ENCODE data around the gene ABCC10. TPM values are rescaled to one million over a fixed set of nuclear protein-coding genes. Genes with fewer than 3 reads are reported as not detected.

Gene ABCC10
- total RNA-seq, 1 experiment from 2014 or later = 25.5 TPM

DNA sequence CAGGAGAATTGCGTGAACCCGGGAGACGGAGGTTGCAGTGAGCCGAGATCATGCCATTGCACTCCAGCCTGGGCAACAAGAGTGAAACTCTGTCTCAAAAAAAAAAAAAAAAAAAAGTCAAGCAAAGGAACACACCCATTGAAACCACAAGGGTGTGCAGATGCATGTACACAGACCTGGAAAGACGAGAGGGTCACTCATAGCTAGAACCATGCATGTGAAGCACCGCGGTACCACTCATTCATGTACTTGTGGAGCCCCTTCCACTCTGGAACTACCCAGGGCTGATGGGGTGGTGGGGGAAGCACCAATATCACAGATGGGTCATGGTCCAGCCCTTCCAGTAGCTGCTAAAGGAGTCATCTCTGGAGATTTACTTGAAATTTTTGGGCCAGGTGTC, 42.6 kb downstream of the ABCC10 start (continued):
- TF ChIP-seq, protein P1, sequence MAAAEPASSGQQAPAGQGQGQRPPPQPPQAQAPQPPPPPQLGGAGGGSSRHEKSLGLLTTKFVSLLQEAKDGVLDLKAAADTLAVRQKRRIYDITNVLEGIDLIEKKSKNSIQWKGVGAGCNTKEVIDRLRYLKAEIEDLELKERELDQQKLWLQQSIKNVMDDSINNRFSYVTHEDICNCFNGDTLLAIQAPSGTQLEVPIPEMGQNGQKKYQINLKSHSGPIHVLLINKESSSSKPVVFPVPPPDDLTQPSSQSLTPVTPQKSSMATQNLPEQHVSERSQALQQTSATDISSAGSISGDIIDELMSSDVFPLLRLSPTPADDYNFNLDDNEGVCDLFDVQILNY (CRISPR knock-in tag; IDR thresholded peaks at IDR 0.05) = no peak
- no peak for TF ChIP-seq ESRRA (CRISPR knock-in tag; IDR thresholded peaks at IDR 0.05; ENCODE audit: borderline replicate concordance)
- TF ChIP-seq FOXP4 (CRISPR knock-in tag; IDR thresholded peaks at IDR 0.05) = no peak
- TF ChIP-seq, protein P2, sequence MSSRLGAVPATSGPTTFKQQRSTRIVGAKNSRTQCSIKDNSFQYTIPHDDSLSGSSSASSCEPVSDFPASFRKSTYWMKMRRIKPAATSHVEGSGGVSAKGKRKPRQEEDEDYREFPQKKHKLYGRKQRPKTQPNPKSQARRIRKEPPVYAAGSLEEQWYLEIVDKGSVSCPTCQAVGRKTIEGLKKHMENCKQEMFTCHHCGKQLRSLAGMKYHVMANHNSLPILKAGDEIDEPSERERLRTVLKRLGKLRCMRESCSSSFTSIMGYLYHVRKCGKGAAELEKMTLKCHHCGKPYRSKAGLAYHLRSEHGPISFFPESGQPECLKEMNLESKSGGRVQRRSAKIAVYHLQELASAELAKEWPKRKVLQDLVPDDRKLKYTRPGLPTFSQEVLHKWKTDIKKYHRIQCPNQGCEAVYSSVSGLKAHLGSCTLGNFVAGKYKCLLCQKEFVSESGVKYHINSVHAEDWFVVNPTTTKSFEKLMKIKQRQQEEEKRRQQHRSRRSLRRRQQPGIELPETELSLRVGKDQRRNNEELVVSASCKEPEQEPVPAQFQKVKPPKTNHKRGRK (CRISPR knock-in tag; IDR thresholded peaks at IDR 0.05; ENCODE audit: borderline replicate concordance) = no peak
- TF ChIP-seq, protein P3, sequence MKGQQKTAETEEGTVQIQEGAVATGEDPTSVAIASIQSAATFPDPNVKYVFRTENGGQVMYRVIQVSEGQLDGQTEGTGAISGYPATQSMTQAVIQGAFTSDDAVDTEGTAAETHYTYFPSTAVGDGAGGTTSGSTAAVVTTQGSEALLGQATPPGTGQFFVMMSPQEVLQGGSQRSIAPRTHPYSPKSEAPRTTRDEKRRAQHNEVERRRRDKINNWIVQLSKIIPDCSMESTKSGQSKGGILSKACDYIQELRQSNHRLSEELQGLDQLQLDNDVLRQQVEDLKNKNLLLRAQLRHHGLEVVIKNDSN (CRISPR knock-in tag; IDR thresholded peaks at IDR 0.05) = no peak
- TF ChIP-seq CTCF (IDR thresholded peaks at IDR 0.05) = no peak
- no peak for TF ChIP-seq TEAD1 (CRISPR knock-in tag; IDR thresholded peaks at IDR 0.05)
- TF ChIP-seq, protein P4, sequence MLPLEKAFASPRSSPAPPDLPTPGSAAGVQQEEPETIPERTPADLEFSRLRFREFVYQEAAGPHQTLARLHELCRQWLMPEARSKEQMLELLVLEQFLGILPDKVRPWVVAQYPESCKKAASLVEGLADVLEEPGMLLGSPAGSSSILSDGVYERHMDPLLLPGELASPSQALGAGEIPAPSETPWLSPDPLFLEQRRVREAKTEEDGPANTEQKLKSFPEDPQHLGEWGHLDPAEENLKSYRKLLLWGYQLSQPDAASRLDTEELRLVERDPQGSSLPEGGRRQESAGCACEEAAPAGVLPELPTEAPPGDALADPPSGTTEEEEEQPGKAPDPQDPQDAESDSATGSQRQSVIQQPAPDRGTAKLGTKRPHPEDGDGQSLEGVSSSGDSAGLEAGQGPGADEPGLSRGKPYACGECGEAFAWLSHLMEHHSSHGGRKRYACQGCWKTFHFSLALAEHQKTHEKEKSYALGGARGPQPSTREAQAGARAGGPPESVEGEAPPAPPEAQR (CRISPR knock-in tag; IDR thresholded peaks at IDR 0.05) = no peak
- TF ChIP-seq RELA (CRISPR knock-in tag; IDR thresholded peaks at IDR 0.05; ENCODE audit: borderline replicate concordance) = no peak
- no peak for TF ChIP-seq ZNF232 (CRISPR knock-in tag; IDR thresholded peaks at IDR 0.05)
- TF ChIP-seq, protein P5, sequence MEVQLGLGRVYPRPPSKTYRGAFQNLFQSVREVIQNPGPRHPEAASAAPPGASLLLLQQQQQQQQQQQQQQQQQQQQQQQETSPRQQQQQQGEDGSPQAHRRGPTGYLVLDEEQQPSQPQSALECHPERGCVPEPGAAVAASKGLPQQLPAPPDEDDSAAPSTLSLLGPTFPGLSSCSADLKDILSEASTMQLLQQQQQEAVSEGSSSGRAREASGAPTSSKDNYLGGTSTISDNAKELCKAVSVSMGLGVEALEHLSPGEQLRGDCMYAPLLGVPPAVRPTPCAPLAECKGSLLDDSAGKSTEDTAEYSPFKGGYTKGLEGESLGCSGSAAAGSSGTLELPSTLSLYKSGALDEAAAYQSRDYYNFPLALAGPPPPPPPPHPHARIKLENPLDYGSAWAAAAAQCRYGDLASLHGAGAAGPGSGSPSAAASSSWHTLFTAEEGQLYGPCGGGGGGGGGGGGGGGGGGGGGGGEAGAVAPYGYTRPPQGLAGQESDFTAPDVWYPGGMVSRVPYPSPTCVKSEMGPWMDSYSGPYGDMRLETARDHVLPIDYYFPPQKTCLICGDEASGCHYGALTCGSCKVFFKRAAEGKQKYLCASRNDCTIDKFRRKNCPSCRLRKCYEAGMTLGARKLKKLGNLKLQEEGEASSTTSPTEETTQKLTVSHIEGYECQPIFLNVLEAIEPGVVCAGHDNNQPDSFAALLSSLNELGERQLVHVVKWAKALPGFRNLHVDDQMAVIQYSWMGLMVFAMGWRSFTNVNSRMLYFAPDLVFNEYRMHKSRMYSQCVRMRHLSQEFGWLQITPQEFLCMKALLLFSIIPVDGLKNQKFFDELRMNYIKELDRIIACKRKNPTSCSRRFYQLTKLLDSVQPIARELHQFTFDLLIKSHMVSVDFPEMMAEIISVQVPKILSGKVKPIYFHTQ (CRISPR knock-in tag; IDR thresholded peaks at IDR 0.05) = no peak
- TF ChIP-seq, protein P6, sequence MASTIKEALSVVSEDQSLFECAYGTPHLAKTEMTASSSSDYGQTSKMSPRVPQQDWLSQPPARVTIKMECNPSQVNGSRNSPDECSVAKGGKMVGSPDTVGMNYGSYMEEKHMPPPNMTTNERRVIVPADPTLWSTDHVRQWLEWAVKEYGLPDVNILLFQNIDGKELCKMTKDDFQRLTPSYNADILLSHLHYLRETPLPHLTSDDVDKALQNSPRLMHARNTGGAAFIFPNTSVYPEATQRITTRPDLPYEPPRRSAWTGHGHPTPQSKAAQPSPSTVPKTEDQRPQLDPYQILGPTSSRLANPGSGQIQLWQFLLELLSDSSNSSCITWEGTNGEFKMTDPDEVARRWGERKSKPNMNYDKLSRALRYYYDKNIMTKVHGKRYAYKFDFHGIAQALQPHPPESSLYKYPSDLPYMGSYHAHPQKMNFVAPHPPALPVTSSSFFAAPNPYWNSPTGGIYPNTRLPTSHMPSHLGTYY (CRISPR knock-in tag; IDR thresholded peaks at IDR 0.05) = no peak
- no peak for TF ChIP-seq RORB (CRISPR knock-in tag; IDR thresholded peaks at IDR 0.05)

DNA sequence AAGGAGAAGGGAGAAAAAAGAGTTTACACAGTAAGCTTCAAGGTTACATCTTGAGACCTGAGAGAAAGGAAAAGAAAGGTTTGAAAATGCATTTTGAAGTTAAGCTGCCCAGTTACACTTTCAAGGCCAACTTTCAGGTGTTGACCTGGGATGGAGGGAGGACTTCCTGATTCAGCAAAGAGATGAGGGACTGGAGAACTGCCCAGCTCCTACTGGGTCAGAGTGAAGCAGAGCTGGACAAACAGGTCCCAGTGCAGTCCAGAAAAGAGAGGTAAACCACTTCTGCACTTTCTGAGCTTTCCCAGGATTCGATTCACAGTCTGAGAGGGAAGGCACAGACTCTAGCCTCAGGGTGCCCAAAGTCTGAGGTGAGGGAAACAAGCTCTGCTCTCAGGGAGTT, 44.1 kb downstream of the ABCC10 start:
- TF ChIP-seq CTCF (IDR thresholded peaks at IDR 0.05) (no peak), KAT7 (CRISPR knock-in tag; IDR thresholded peaks at IDR 0.05; ENCODE audit: borderline replicate concordance) (no peak), FOXP1 (CRISPR knock-in tag; IDR thresholded peaks at IDR 0.05; ENCODE audit: borderline replicate concordance) (no peak), CREB1 (CRISPR knock-in tag; IDR thresholded peaks at IDR 0.05) (no peak)
- TF ChIP-seq, protein P7, sequence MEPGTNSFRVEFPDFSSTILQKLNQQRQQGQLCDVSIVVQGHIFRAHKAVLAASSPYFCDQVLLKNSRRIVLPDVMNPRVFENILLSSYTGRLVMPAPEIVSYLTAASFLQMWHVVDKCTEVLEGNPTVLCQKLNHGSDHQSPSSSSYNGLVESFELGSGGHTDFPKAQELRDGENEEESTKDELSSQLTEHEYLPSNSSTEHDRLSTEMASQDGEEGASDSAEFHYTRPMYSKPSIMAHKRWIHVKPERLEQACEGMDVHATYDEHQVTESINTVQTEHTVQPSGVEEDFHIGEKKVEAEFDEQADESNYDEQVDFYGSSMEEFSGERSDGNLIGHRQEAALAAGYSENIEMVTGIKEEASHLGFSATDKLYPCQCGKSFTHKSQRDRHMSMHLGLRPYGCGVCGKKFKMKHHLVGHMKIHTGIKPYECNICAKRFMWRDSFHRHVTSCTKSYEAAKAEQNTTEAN (CRISPR knock-in tag; IDR thresholded peaks at IDR 0.05) = no peak
- Mint-ChIP-seq H3K4me1 (peaks cover 12% of the 10 kb centered on the region), H3K27me3 (ENCODE audit: low read depth) (no peaks in the 10 kb centered on the region; the same call in 1 of the 2 replicates), H3K36me3 (no peaks in the 10 kb centered on the region), H3K9me3 (no peaks in the 10 kb centered on the region), H3K4me3 (no peak overlapping the region), H3K27ac (peak overlapping the region; percentile 15; the same call in 1 of the 2 replicates)
- POLR2A ChIA-PET = no interaction called here
- CTCF ChIA-PET = interaction anchor here (0.7 kb wide), 1 partner anchor 21 kb away, joined by 3 read pairs; no protein-coding TSS in a partner anchor
- DNase-seq (ENCODE audit: low spot score) (no peak), ATAC-seq (no peak)
